Measurements from ENCODE around the gene SLC9A5.

Gene SLC9A5

DNA sequence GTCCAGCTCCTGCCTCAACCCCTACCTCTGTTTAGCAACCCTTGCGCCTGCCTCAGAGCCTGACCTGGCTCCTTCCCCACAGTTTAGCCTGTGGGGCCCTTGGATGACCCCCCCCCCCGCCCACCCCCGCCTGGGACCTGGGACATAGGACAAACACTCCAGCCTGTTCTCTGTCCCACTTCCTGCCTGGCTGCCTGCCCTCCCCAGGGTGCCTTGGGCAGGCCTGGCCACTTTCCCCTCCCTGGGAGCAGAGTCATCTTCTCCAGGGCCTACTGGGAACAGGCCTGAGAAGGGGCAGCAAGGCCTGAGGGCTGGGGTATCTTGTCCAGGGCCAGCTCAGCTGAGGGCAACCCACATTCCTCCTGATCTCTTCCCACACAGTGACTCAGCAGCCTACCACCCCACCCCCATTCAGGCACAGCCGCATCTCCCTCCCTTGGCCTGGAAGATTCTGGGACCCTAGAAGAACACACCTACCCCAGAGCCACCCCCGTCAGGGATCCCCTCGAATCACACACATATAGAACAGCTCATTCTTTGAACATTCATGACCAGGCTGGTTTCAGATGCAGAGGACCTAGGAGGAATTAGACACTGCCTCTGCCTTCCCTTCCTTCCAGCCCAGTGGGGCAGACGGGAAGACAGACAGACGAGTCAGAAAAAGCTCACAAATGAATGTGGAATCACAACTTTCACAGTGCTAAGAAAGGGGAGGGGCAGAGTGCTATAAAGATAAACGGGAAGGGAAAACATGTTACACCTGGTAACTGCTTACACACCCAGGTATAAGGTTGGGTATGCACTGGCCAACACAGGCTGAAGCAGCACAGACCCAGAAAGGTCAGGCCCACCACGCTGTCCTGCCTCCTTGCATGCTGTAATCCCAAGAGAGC, 7.5 kb upstream of the SLC9A5 start:
- DNase-seq: no peak

DNA sequence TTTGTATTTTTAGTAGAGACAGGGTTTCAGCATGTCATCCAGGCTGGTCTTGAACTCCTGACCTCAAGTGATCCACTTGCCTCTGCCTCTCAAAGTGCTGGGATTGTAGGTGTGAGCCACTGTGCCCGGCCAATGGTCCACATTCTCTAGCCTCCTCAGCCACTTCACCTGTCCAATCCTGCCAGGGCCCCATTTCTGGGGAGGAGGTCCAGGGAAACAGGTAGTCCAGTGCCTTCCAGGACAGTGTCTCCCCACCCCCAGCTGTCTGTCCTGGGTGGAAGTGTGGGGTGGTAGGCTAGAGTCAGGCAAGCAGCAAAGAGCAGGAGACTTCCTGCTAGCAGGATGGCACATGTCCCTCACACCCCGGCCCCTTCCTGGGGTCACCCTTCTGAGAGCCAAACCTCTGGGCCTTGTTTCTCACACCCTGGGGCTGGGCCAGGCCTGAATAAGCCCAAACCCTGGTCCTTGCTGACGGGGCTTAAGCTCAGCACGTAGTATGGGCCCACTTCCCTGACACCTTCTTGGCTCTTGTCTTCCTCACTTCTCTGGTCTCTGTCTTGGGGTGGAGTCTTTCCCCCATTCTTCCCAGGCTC, 6.5 kb upstream of the SLC9A5 start:
- no peak for DNase-seq

DNA sequence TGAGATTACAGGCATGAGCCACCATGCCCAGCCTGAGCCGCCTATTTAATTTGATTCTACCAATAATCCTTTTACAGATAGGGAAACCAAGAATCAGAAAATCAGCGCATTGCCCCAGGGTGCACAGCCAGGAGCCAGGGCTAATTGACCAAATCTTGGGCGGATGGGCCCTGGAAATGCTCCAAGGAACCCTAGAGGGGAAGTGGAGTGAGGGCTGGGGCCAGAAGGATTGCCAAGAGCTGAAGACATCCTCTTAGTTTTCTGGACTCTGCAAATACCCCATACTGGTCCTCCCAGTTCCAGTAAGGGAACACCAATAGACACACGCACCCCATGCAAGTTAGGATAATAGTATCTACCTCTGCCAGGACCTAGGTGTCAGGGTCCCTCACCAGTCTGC, 5.3 kb upstream of the SLC9A5 start:
- DNase-seq: no peak

DNA sequence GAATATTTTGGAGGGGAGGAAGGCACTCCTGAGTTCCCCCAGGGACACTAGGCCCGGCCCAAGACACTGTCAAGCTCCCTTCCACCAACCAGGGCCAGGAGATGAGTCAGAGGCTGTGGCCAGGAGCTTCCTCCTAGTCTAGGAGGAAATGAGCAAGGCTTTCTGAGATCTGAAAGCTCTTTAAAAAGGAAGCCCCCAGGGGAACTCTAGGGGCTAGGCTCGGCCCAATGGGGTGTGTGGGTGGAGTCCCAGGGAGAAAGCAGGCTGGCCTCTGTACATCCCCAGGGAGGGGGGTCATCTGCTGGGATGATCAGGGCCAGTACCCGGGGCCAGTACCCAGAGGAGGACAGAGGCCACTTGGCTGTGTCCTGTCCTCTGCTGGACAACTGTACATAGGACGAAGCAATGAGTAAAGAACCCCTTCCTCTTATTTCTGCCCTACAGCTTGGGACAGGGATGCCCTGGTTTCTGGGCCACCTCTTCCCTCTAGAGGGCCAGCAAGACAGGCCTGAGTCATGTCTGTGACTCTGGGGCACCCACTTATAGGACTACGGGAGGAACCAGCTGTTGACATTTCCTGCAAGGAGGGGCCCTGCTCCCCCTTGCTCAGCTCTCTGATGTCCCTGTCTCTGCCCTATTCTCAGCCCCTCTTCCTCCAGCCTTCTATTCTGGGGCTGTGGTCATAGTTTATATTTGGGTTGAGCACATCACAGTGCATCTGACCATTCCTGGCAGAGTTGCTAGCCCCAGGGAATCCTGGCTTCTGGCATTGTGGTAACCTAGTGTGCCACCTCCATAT, 4.2 kb upstream of the SLC9A5 start:
- DNase-seq: peak; percentile 92

DNA sequence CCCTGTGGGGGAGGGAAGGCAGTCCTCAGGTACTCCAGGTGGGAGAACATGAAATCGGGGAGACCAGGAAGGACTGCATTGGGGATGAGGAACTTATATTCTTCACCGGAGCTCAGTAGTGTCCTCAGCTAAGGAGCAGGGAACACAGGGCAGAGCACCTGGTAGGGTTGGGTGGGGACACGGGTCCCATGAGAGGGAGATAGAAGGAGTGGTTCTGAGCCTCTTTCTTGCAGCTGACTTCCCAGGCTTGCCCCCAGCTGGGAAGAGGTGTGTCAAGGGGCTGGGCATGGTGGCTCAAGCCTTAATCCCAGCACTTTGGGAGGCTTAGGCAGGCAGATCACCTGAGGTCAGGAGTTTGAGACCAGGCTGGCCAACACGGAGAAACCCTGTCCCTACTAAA, 3.6 kb upstream of the SLC9A5 start:
- no peak for DNase-seq

DNA sequence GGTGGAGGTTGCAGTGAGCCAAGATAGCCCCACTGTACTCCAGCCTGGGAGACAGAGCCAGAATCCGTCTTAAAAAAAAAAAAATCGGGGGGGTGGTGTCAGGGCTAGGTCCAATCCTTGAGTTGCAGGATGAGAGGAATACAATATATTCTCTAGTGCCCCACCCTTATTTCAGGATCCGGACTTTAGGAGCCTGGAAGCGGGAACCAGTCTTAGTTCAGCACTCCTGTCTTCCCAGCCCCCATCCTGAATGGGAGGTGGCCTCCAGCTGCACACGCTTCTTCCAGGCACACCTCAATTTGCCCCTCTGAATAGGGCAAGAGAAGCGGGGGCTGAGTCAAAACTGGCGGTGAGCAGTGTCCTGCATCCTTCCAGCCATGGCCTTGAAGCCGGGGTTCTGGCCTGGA, 3.1 kb upstream of the SLC9A5 start:
- no peak for DNase-seq

DNA sequence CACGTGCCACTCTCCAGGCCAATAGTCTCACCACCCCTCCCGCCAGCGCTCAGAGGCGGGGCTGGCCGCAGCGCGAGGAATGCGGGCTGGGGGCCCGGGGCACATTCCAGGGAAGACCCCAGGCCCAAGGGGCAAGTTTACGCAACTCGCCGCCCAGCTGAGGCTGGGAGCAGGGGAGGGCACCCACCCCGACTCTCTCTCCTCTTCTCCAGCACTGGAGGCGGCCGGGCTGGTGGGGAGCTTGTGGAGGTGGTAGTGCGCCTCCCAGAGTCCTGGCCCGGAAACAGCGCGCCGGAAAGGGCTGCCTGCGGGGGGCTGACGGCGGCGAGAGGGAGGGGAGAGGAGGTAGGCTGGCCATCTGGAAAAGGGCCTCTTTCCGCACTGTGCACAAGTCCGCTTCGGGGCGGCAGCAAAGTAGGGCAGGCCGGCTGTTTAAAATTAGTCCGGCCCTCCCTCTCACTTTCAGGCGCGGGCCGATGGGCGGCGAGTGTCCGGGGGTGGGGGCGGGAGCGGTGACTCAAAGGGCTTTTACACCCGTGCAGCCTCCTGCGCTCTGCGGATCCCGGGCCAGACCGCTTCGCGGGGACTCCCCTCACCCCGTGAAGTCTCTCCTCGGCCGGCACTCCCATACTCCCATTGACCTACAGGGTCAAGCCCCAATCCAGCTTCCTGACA, 2.6 kb upstream of the SLC9A5 start:
- peak; percentile 60 for DNase-seq

DNA sequence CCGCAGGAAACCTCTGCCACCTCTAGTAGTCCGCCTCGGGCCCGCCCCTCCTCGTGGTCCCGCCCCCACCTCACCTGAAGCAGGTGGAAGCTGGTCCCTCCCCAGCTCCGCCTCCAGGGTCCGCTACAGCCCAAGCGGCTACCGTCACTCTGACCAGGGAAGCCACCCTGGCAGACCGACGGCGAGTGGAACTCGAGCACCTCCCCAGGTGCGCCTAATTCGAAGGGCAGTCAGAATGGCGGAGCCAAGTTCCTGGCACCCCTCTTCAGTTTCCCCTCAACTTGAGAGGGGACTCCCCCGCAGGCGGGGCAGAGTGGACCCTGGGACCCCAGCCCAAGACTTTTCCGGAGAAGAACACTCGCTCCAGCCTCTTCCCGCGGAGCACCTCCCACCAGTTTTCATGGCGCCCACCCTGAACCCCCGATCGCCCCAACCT, 2.0 kb upstream of the SLC9A5 start:
- no peak for DNase-seq

DNA sequence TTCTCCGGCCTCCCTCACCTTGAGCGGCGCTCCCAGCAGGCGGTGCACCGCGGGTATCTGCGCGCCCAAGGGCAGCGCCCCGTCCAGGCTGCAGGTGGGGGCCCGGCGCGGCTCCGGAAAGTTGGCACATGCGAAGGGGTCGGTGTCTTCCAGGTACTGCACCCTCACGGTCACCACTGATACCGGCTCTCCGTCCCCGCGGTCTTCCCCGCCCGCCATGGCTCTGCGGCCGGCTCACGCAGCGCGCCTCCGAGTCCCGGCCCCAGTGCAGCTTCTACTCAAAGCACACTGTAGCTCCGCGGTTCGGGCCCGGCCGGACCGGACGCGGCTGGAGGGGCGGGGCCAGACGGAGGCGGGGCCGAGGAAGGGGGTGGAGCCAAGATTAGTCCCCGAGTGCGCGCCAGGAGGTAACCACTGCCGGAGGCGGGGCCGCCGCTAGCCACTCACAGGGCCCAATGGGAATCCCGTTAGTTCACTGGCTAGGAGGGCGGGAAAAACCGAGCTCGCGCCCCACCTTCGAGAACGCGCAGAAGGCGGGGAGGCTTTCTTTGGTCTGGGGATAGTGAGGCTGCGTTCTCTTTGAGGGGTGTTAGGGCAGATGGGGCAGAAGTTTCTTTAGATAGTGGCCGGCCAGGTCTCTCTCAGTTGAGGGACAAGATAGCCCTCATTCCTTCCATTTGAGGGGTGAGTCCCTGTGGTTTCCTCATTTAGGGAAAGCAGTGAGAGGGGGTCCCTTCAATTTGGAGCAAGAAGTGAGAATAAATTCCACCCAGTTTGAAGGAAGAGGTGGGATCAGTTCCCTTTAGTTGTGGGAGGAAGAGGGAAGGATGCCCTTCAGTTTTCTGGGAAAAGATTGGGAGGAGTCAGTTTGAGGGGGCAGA, 1.3 kb upstream of the SLC9A5 start, which contains the start of gene FHOD1:
Gene FHOD1 (minus strand): TSS at position 290 of the 881 bp plus-strand sequence. CDS start 71 bp downstream, at position 219.
- DNase-seq: peak; percentile 99

DNA sequence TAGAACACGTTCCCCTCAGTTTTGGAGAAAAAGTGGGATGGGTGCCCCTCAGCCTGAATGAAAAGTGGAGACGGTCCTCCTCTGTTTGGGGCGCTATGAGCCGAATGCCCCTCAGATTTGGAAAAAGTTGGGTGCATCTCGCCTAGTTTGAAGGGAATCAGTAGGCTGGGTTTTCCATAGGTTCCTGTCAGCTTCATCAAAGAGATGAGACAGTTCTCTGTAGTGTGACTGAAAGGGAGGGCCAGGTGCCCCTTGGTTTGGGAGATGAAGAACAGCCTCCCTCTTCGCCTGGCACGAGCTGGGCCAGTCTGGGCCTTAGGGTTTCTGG, 742 bp upstream of the SLC9A5 start:
- no peak for DNase-seq

DNA sequence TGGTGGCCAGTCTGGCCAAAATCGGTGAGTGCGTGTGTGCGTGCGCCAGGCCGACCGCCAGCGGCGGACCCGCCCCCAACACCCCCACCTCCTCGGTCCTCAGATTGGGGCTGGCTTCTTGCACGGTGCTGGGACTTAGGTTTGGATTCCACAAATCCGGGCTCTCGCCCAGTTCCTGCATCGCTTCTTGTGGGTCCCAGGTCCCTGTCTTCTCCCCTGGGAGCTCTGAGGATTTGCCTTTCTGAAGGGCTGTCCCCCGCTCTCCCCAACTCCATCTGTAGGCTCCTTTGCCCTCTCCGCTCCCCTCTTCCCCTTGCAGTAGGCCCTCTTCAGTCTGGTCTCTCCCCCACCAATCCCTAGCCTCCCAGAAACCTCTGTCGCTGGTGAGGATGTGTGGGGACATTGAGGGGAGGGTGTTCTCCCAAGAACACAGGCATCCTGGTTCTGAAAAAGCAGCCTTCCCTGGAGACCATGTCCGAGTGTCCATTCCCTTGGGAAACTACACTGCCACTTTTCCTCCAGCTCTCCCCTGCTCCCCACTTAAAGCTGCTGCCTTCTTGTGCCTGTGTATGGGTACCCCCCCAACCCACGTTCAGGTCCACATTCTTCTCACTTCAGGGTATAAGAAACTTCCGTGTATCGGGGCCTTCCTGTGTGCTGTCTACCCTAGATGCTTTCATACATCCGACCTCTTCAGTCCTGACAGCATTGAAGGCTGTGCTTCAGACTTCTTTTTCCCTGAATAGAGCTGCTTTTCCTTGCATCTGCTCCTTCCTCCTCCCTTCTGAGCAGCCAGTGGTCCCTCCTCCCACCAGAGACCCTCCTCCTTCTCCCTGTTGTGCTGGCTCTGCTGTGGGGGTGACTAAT, 632 bp downstream of the SLC9A5 start:
- DNase-seq: no peak

DNA sequence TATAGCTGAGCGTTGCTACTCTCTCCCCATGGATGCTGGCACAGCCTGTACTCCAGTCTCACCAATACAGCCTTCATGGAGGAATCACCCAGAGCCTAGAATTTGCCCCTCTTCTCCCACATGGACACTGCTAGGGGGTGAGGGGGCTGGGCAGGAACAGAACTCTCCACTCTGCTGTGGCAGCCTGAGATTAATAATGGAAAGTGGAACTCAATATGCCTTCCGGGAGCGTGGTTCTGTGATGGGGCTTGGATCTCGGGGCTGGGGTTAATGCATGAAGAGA, 1.2 kb downstream of the SLC9A5 start:
- DNase-seq: no peak

DNA sequence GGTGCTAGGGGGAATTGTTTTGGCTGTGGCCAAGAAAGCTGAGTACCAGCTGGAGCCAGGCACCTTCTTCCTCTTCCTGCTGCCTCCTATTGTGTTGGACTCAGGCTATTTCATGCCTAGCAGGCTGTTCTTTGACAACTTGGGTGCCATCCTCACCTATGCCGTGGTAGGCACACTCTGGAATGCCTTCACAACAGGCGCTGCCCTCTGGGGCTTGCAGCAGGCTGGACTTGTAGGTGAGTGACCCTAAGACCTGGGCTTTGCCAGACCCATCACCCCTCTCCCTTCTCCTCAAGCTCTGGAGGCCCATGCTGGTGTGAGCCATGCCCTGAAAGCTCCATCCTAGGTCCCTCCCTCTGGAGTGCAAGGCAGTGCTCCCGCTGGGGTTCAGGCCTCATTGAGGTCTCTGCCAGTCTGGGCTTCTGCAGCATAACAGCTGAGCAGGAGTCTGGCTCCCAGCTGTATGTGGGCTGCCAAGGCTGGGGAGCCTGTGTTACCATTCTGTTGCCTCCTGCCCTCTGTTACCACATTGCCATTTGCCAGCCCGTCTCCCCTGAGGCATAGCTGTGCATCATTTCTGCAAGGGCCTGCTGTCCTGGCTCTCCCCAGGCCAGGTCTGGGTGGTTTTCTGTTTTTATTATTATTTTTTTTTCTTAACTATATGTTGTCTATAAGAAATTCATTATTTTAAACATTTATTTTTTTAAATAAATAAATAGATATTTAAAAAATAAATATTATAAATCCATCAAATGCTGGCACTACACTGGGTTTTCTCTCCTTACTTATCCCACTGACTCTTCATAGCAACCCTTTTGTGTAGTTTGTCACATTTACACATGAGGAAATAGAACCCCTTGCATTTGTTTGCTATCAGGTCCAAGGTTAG, 4.1 kb downstream of the SLC9A5 start:
- DNase-seq: no peak

DNA sequence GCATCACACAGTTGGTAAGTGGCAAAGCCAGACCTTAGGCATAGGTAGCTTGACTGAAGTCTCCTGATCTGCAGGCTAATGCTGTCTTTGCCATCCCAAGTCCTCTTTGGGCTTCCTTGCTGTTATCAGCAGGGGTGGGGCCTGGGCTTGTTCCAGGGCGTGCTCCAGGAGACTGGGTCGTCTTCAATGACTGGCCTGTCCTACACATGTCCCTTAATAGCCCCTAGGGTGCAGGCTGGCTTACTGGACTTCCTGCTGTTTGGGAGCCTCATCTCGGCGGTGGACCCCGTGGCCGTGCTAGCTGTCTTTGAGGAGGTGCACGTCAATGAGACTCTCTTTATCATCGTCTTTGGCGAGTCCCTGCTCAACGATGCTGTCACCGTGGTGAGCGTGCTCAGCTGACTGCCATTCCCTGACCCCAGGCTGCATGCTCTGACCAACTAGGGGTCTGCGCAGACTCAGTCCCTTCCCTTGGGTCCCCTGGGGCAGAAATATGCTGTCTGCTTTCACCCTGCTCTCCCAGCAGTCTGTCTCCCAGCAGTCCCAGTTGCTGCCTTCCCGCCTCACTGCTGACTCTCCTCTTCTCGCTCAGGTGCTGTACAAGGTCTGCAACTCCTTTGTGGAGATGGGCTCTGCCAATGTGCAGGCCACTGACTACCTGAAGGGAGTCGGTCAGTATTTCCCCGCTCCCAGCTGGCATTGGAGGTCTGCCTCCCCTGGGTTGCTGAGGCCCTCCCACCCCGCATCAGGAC, 6.2 kb downstream of the SLC9A5 start:
- DNase-seq: no peak

DNA sequence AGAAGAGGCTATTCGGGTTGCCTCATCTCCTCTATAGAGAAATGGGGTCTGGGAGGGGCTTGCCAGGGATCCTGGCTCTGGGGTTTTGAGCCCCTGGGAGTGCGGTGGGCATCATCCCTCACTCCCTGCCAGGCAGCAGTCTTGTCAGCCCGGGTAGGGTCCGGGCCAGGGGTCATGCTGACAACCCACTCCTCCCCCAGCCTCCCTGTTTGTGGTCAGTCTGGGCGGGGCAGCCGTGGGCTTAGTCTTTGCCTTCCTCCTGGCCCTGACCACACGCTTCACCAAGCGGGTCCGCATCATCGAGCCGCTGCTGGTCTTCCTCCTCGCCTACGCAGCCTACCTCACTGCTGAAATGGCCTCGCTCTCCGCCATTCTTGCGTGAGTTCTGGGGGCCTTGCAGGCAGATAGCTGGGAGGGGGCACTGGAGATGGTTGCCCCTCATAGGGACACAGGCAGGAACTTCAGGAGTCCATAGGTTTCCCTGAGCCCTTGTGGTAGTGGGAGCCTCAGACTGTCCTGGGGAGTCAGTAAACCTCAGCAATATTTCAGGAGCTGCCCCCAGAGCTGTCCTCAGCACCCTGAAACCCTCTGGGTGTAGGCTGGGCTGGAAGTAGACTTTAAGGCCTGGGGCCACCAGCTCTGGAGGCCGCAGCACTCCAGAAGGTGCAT, 6.9 kb downstream of the SLC9A5 start:
- DNase-seq: no peak

DNA sequence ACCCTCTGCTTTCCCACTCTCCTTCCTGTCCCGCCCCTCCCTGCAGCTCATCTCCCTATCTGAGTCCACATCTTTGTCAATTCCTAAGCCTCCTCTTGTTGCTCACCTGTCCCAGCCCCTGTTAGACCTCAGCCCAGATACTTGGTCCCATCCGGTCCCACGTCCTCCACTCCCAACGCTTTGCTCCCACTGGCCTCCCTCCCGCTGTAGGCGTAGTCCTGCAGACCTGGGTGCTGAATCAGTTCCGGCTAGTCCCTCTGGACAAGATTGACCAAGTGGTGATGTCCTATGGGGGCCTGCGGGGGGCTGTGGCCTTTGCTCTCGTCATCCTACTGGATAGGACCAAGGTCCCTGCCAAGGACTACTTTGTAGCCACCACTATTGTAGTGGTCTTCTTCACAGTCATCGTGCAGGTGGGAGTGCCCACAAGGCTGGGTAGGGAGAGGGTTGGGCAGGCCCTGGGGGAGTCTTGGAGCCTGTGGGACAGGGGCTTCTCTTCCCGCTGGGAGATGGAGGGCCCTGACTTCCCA, 8.0 kb downstream of the SLC9A5 start:
- no peak for DNase-seq

DNA sequence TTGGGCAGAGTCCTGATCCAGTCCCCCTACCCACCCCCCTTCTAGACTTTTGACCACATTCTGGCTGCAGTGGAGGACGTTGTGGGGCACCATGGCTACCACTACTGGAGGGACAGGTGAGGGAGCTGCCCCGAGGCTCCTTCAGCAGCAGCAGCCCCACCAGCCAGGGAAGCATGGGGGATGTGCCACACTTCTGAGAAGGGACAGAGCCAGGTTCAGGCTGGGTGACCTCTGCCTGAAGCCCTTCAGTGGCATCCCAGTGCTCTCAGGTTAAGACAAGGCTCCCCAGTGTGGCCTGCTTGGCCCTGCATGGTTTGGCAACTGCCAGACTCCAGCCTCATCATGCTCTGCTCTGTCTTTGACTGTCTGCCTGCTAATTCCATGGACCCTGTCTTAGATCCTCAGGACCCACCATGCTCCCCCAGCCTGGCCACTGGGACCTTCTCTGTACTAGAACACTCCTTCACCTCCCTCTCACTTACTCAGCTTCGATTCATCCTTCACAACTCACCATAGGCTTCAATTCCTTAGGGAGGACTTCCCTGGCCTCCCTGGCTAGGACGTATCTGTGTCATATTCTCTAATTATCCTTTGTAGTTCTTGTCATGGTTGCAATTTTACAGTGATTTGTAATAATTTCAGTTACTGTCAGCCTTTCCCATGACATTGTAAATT, 8.8 kb downstream of the SLC9A5 start:
- no peak for DNase-seq
